ENCODE results near the gene TAC3.

DNA sequence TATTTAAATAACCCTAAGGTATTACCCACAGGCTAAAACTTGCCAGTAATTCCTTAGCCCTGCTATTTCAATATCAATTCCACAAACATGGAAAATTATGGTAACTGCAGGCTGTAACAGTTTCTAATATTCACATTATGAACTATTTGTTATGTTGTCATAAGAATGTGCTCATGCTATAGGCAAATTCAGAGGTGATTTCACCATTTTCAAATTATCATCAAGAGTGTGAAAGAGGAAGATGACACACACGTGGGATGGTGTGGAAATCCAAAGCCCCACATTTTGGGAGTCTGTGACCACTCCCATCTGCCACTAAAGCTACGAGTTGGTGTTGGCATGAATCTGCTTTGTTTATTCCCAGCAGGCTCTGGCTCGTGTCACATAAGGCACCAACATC lies 39.5 kb upstream of the TAC3 start:
- TF ChIP-seq, protein P1, sequence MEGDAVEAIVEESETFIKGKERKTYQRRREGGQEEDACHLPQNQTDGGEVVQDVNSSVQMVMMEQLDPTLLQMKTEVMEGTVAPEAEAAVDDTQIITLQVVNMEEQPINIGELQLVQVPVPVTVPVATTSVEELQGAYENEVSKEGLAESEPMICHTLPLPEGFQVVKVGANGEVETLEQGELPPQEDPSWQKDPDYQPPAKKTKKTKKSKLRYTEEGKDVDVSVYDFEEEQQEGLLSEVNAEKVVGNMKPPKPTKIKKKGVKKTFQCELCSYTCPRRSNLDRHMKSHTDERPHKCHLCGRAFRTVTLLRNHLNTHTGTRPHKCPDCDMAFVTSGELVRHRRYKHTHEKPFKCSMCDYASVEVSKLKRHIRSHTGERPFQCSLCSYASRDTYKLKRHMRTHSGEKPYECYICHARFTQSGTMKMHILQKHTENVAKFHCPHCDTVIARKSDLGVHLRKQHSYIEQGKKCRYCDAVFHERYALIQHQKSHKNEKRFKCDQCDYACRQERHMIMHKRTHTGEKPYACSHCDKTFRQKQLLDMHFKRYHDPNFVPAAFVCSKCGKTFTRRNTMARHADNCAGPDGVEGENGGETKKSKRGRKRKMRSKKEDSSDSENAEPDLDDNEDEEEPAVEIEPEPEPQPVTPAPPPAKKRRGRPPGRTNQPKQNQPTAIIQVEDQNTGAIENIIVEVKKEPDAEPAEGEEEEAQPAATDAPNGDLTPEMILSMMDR (IDR thresholded peaks at IDR 0.05): no peak
- no peak for TF ChIP-seq POLR2A (IDR thresholded peaks at IDR 0.05)

Data from ovary (tissue), 3 donors.